HG03575 (cell line): Measurements from ENCODE around the gene UBALD1.

ENCODE experiments used
- ATAC-seq: cut with Tn5 transposase; IDR thresholded peaks from one replicate; pipeline ENCODE4 v1.9.1; 2021; ENCODE audit not compliant: unreplicated experiment, insufficient number of reproducible peaks, low FRiP score; ENCODE audit errors: extremely low read depth

Gene UBALD1

DNA sequence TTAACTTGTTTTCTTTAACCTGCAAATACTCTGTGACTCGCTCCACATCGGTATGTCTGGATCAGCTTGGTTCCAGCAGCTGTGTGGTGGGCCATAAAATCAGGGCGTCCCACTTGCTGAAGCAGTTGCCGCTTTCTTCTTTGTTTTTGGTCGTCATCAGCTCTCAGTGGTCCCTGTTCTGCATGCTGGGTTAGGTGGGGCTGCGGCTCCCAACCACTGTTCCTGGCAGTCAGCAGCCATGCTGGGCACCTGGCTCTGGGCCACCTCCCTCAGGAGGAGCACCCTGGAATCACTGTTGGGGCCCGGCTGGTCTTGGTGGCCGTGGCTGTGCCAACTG lies 32.9 kb upstream of the UBALD1 start:
- no peak for ATAC-seq

GRCh38 chr16:4646773-4647643 lies 32.3 kb upstream of the UBALD1 start:
- ATAC-seq: no peak

GRCh38 chr16:4641895-4642294 lies 27.2 kb upstream of the UBALD1 start:
- no peak for ATAC-seq

GRCh38 chr16:4641306-4641687 lies 26.6 kb upstream of the UBALD1 start:
- no peak for ATAC-seq

DNA sequence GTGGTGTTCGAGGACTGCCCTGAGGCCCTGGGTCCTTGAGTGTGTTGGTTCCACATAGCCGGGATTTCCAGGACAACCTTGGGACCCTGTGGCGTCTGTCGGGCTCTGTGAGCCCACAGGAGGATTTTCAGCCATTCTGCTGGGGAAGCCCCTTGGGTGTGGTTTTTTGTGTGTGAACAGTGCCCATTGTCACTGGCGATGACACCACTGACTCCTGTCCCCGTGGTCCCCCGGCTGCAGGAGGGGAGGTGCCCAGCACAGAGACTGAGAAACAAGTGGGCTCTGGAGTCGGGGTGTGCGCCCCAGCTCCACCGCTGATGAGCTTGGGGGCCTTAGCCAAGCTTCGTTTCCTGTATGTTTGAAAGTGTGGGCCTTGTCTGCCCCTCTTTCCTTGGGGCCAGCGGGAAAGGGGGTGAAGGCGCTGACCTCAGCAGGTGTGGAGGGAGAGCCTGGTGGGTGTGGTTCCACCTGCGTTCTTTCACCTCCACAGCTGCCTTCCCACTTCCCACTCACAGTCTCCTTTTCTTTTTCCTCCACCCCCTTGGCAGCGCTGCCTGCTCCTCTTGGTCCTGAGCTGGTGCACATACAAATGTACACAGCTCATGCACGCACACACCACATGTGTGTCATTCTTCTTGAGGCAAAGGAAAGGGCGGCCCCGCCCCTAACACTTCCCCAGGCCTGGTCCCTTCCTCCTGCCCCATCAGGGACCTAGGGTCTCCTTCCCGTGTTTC lies 26.1 kb upstream of the UBALD1 start:
- no peak for ATAC-seq

- no peak for ATAC-seq
These were observed 25.3 kb upstream of the UBALD1 start for GRCh38 chr16:4639899-4640509.

DNA sequence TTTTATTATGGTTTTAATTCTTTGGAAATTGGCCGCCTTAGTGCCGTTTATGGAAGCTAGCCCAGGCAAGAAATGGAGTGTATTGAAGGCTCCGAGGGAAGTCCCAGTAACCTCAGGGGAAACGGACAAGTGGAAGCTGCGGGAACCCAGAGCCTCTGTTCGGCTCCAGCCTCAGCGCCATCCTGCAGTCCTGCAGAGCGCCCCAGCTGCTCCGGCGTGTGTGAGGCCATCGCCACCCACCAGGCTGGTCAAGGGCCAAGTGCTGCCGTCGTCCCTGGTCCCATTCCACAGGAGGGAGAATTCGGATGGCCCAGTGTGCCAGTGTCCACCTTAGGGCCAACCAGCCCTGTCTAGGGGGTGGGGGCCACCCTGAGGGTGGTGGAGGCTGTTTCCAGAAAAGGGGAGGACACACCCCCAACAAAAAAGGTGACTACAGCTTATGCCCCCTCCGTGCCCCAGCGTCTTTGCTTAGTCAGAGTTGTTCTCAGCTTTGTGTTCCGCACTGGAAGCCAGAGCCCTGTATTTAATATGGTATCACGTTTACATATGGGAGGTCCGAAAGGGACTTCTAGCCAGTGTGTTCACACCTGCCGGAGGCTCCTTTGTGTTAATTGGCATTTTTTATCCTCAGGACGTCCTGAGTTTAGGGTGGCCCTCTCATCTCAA lies 22.9 kb upstream of the UBALD1 start:
- ATAC-seq: no peak

GRCh38 chr16:4636196-4636595 lies 21.5 kb upstream of the UBALD1 start:
- ATAC-seq: no peak

DNA sequence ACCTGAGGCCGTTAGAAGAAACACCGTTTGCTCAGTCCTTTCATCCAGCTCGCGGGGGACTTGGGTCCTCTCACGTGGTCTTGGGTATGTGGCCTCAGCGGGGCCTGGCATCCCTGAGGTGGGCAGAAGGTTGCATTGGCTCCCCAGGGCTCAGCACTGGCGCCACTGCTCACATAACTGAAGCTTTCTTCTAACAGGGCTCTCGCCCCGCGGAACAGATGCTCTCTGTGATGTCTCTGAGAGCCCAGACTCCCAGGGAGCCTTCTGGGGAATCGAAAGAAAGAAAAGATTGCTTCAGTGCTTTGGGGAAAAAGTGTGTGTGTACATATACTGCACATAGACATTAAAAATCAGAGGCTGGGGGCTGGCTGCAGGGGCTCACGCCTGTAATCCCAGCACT lies 20.1 kb upstream of the UBALD1 start:
- ATAC-seq: no peak

DNA sequence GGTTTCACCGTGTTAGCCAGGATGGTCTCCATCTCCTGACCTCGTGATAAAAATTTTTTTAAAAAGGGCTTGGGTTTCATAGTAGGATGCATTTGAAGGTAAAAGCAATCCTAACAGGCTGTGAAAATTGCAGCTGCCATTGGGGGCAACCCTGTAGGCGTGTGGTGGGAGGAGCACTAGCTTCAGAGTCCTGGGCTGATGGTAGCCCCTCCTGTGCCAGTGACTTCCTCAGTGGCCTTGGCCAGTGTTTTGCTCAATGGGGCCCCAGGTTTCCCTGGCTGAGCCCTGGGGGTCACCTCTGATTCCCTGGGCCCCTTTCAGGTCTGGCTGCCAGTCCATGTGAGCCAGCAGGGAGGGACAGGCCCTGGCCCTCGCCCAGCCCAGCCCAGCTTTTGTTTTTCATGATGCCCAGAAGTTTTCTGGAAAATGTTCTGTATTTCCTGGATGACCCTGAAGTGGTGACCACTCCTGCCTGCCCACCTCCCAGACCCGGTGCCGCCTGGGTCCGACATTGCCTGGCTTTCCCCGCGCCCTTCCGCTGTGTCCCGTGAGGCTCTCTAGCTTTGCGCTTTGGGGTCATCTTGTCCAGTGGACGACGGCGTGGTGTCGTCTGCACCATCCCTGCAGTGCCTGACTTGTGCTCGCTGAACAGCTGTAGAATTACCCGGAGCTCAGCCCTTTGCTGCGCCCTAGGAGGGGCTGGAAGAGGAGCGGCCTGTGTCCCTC lies 19.4 kb upstream of the UBALD1 start:
- ATAC-seq: no peak

GRCh38 chr16:4631444-4631843 lies 16.8 kb upstream of the UBALD1 start:
- no peak for ATAC-seq

DNA sequence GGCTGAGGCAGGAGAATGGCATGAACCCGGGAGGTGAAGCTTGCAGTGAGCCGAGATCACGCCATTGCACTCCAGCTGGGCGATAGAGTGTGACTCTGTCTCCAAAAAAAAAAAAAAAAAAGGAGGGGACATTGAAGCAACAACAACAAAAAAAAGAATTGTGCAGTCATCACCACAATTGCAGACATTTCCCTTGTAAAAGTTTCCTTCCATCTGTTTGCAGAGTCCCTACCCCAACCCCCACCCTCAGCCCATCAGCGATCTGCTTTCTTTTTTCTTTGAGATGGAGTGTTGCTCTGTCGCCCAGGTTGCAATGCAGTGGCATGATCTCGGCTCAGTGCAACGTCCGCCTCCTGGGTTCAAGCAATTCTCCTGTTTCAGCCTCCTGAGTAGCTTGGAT lies 13.6 kb upstream of the UBALD1 start:
- ATAC-seq: no peak

DNA sequence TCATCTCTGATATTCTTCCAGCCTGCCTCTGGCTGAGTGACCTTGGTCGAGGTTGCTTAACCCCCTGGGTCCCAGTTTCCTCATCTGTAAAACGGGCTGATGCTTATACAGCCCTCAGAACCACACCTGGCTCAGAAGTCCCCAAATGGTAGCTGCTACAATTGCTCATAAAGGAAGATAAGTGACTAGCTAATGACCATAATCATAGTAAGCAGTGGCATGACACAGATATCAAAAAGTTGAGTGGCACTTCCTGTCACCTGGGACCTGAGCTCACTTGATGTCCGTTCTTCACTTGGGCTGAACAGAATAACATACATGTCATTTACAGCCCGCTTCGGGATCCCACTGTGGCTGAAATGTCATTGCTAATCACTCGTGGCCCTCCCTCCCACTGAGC lies 11.7 kb upstream of the UBALD1 start:
- no peak for ATAC-seq

GRCh38 chr16:4625560-4626159 lies 11.0 kb upstream of the UBALD1 start:
- no peak for ATAC-seq

DNA sequence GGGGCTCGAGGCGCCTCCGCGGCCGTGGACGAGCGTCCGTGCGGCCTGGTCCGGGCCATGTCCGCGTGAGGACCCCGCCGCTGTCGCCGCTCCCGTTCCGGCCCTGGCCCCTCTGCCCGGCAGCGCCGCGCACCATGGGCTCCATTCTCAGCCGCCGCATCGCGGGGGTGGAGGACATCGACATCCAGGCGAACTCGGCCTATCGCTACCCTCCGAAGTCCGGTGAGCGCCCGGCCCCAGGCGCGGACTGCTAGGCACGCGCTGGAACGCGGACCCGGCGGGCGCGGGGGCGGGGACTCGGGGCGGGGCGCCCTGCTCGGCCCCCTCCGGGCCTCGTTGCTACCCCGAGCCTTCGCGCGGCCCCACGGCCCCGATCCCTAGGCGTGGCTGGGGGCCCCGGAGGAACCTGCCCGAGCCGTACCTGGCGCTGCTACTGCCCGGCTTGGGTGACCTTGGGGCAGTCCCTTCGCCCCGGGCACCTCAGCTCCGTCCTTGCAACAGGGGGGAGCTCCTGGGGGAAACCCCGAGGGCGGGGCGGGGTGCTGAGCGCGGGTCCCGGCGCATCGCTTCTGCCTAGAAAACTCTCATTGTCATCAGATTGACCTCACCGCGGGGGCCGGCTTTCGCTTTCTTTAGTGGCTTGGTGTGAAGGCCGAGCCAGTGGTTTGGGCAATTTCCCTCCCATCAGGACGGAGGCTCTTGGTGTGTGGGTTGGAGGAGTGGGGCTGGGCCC lies 10.3 kb upstream of the UBALD1 start:
- no peak for ATAC-seq

- ATAC-seq: no peak
These were observed 9.5 kb upstream of the UBALD1 start, which contains the start of gene MGRN1 for GRCh38 chr16:4624015-4624826. Gene MGRN1, plus strand, starts transcription at chr16:4624826. Its CDS starts 135 bp downstream, at chr16:4624961.

GRCh38 chr16:4623593-4623992 lies 8.9 kb upstream of the UBALD1 start:
- ATAC-seq: no peak
